Activated CD8-positive, alpha-beta memory T cell treated with anti-CD3 and anti-CD28 coated beads for 48 hours (primary cell): ENCODE data around the gene CWC22.
"Not testable (repeated sequence)": the region's sequence is repeated elsewhere in the genome, so short reads cannot be mapped to it uniquely, and the experiment has no call there.

ENCODE experiments used
- DNase-seq, 3 experiments: peaks; one replicate each; pipeline ENCODE4 v3.0.0-alpha.2; 2020; ENCODE audit warnings: low read depth in 2 of 3, low spot score in 2 of 3

Gene CWC22

GRCh38 chr2:180003559-180003958, 3.5 kb downstream of the CWC22 start:
- DNase-seq = no peak

DNA sequence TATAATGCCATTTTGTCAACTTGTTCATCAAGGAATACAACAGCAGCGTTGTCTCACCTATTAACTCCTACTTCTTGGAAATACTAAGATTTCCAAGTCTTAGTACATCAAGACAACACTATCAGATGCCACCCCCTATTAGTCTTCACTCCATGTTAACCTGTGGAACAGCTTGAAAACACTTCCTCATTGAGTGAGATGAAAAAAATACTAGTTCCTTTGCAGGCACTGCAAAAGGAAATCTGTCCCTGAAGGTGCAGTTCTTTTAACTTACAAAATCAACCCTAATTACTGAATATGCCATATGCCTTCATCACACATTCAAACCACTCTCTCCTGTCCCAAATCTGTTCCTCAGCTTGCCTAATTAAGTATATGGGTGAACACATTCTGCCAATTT, 4.0 kb downstream of the CWC22 start:
- DNase-seq = no peak

DNA sequence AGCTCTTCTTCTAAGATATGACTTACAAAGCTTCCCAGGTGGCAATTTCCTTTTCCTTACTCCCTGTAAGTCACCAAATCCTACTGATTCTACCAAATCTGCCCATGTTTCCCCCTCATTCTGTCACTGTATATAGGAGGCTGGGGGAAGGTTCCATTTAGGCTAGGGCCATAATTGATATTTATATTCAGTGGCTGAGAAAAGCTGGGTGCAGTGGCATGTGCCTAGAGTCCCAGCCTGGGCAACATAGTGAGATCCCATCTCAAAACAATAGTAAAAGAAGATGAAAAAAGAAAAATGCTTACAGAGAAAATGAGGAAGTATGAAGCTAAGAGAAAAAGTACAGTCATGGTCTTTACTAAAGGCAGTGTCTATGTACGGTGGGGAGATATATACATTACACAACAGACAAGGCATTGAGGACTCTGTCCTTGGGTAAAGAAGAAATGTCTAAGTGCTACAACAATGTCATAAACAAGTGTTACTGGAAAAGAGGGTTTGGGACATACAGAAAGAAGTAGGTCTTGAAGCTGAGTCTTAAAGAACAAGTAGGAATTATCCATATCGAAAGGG, 4.8 kb downstream of the CWC22 start:
- DNase-seq = no peak

- no peak for DNase-seq
Measured at GRCh38 chr2:180001726-180002125, 5.4 kb downstream of the CWC22 start.

GRCh38 chr2:180000434-180000833, 6.7 kb downstream of the CWC22 start:
- no peak for DNase-seq

DNA sequence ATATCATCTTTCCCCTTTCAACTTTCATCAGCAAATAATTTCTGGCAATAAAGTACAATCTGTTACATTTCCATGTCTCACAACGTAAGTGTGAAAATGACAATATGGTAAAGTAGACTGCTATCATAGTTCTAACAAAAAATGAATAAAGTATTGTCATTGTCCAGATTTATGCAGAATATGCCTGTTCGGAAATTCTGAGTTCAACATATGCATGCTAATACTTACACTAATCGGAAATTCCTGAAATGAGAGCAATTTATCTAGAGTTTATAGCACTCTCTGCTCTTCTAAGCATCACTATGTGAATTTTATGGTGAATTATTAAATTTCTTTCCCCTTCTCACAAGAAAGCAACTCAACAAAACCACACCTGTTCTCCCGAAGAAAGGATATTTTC, 8.1 kb downstream of the CWC22 start:
- no peak for DNase-seq

DNA sequence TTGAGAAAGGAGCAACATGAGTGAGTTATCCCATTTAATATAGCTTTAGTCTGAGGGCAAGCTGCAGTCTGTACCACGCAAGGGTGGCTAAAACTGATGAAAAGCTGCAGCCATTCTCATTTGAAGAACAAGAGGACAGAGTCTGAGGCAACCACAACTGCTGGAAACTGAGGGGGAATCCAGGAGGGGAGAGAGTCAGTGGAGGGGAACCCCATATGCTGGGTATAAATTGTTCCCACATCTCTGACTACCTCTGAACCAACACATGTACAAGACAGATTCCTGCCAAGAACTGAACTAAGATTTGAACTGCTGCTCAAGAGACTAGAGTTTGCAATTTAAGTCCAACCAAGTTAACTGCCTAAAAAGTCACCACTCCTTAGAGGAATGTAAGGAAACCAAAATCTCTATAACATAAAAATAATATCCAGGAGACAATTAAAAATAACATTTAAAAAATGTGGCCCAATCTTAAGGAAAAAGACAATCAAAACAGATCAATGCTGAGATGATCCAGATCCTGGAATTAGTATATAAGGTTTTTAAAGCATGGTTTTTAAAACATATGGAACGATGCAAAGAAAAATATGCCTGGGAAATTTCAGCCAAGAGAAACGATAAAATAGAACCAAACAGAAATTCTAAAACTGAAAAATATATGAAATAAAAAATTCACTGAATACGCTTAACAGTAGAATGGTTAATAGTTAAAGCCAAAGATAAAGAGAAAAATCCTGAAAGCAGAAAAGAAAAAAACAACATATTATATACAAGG, 11.2 kb downstream of the CWC22 start:
- no peak for DNase-seq

- DNase-seq = no peak
Measured at GRCh38 chr2:179991344-179991743, 15.8 kb downstream of the CWC22 start.

DNA sequence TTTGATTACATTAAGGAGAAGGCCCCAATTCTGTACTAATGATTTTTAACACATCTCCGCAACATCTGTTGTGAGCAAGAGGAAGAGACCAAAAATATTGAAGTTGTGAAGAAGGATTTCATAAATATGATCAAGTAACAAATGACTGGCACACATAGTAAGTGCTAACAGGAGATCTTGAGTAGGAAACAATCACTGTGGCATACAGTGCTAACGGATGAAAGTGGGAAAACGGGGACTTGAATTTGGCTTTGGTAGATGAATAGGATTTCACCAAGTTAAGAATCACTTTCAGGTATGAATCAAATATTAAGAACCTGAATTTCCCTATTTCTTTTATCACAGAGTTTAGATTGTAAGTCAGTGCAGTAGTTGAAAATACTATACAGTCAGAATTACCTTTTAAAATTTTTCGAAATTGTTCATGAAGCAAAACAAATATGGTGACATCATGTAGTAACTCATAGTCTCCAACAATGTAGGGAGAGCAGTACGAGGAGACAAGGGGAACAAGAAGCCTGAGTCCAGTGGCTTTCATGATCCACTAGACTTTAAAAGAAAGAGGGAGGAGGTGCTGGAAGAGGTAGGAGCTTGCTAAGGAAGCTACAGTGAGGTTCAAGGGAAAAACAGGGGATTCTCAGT, 16.3 kb downstream of the CWC22 start:
- no peak for DNase-seq

DNA sequence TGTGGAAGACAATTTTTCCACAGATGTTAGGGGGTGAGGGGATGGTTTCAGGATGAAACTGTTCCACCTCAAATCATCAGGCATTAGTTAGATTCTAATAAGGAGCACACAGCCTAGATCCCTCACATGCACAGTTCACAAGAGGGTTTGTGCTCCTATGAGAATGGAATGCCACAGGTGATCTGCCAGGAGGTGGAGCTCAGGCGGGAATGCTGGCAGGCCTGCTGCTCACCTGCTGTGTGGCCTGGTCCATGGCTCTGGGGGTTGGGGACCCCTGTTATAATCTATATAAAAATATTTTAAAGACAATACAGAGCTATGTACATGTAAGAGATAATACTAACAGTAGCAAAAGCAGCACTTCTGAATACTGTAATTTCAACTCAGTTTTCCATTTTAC, 19.2 kb downstream of the CWC22 start:
- no peak for DNase-seq

DNA sequence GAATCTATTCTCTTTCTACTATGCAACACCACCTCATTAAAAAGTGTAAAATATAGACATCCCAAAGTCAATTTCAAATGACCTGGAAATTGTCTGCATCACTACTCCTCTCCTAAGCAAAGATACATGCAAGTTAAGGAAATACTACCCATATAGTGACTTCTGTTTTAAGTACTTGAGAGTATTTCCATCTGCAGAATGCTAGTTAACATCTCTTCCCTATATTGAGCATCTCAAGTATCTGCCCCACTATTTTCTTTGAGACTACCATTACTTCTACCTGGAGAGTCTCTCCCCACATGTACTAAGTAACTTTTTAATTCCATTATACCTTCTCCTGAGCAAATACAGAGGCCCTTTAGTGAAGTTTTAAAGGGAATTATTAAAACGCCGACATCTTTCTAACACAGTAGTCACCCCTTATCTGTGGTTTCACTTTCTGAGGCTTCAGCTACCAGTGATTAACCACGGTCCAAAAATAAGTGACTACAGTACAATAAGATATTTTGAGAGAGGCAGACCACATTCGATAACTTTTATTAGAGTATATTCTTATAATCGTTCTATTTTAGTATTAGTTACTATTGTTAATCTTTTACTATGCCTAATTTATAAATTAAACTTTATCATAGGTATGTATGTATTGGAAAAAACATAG, 21.8 kb downstream of the CWC22 start:
- DNase-seq = no peak

DNA sequence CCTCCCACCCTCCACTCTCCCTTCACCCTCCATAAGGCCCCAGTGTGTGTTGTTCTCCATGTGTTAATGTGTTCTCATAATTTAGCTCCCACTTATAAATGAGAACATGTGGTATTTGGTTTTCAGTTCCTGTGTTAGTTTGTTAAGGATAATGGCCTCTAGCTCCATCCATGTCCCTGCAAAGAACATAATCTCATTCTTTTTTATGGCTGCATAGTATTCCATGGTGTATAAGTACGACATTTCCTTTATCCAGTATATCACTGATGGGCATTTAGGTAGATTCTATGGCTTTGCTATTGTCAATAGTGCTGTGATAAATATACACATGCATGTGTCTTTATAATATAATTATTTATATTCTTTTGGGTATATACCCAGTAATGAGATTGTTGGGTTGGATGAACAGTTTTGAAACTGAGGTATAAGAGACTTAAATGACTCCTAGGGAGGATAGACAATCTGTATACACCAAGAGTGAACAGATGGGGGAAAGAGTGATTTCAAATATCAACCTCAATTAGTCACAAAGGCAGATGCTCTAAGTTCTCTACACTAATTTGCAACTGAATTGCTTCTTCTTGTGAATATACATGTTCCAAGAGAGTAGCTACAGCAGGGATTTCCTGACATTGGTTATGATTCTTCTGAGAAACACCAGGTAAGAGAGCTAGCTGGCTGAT, 23.7 kb downstream of the CWC22 start:
- DNase-seq = no peak

DNA sequence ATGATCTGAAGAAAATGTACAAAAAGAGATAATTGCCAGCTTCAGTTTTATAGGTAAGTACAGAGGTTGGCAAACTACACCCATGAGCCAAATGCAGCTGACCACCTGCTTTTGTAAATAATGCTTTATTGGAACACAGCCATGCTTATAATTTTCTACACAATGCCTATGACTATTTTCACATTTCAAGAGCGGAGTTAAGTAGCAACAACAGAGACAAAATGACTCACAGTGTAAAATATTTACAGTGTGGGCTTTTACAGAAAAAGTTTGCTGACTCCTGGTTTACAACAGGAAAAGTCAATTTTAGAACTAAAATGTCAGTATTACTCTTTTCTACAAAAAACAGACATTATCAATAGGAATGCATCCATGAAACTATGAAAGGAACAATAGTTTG, 26.0 kb downstream of the CWC22 start:
- no peak for DNase-seq

DNA sequence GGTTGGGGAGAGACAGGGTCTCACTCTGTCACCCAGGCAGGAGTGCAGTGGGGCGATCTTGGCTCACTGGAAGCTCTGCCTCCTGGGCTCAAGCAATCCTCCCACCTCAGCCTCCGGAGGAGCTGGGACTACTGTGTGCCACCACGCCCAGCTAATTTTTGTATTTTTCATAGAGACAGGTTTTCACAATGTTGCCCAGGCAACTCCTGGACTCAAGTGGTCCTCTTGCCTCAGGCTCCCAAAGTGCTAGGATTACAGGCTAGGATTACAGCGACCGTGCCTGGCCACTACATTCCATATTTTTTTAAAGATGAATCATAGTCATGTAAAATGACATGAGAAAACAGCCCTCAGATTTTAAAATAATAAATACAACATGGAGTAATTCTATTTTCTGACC, 32.3 kb downstream of the CWC22 start:
- no peak for DNase-seq

DNA sequence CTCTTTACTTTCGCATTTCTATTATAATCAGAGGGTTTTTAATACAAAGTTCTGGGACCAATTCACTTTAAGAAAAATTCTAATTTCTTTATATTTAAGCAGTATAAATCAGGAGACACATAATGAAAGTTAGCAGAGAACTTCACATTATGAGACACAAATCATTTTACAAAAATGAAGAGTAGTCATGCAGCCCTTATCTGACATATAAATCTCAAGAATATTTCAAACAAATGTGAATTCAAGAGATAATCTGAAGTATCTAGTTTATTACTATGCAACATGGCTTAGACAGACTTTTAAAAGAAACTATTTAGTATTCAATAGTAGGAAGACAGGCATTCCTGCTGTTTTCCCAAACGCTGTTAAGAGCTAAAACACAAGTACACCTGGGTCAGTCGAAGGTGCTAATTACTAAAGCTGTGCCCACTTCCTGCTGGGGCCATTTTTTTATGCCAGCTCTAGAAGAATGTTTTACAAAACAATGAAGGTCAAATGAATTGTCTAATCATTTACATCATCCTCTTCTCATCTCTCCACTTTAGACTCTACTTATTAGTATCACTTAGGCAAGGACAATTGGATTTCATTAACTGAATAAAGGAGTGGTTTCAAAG, 40.2 kb downstream of the CWC22 start:
- no peak for DNase-seq

DNA sequence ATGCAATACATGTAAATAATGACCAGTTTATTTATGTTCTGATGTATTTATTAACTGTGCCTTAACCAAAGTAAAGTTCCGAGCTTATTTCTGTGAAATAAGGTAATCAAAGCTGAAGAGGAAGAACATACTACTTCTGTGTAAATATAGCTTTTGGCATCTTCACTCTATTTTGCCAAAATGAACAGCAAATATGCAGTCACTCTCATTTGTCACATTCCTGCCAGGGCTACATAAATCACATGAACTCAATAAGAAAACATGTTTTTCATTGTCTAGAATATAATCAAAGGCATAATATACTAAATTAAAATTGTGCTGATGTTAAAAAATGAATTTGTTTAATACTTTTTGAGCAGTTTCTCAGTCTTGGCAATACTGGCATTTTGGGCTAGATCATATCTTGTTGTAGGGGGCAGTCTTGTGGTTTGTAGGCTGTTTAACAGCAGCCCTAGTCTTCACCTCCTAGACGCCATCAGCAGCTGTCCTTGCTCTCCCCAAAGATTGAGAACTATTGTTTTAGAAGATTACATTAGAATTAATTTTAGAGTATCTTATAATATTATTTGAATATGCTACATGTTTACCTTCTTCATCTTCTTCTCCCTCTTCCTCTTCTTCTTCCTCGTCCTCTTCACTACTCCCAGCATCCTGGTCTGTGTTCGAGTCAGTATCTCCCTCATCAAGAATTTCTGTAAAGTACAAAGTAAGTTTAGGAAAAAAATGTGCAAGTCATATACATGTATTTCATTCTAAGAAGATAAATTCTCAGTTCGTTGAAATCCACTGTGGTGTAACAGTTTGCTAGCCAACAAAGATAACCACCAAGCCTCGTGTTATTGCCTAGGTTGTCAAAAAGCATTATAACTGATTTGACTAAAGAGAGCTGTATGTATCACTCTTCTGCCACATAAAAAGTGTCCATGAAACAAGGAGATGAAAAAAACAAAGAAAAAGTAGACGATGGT, 41.5 kb downstream of the CWC22 start:
- DNase-seq = no peak

DNA sequence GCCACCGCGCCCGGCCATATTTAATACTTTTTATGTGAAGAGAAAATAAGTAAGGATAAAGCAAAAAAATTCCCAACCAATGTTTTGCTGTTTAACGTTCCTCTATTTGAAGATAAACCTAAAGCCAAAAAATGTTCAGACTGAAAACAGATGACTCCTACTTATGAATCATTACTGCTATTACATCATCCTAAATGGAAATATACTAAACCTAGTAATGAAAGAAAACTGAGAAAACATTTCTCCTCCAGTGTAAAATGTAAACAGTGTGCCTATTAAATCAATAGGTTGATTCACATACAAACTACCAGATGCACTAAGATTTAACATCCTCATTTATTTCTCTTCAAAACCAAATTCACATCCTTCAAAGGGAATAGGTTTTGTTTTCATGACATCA, 43.5 kb downstream of the CWC22 start:
- no peak for DNase-seq

GRCh38 chr2:179958251-179958650, 48.8 kb downstream of the CWC22 start:
- DNase-seq = not testable (repeated sequence)

DNA sequence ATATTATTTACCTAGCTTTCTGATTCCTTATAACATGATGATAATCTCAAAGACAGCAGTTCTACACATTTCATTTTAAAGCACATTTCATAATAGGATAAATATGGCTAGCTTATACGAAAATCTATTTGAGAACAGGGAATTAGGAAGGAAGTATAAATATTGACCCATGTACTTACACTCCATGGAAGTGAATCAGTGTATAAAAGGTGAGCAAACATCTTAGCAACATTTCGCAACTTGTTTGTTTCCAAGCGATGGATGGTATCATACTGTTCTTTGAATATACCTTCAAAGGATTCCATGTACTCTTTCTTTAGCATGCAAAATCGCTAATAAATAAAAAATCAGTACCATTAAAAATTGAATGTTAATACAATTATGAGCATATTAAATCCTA, 53.1 kb downstream of the CWC22 start:
- DNase-seq = no peak

GRCh38 chr2:179953359-179953758, 53.7 kb downstream of the CWC22 start:
- DNase-seq = no peak
